Iris pigment epithelial cell (primary cell): Measurements from ENCODE around the gene TMEM250.

ENCODE experiments used
- DNase-seq: peaks from one replicate; pipeline ENCODE4 v3.0.0-alpha.2; 2011; ENCODE audit warnings: low read depth

TMEM250 gene

DNA sequence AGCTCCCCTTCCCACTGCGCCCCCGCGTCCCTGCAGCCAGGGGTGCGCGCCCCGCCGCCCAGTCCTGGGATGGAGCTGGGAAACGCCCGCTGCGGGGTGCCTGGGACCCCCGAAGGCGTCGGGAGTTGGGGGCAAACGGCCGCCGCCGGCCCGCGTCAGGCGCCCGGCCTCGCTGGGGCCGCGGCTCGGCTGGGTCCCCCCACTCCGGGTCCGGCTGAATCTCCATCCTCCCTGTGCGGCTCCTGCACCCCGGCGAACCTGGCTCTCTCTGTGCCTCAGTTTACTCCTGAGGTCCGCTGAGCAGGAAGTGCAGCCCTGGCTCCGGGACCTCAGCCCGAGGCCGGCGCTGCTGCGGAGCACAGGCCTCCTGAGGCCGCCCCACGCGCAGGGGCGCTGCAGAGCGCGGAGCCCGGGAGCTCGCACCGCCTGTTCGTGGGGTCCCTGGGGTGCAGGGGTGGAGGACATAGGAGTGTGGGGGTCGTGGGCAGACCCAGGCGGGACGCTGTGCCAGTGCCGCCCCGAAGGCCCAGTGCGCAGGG, 13.9 kb upstream of the TMEM250 start:
- no peak for DNase-seq

DNA sequence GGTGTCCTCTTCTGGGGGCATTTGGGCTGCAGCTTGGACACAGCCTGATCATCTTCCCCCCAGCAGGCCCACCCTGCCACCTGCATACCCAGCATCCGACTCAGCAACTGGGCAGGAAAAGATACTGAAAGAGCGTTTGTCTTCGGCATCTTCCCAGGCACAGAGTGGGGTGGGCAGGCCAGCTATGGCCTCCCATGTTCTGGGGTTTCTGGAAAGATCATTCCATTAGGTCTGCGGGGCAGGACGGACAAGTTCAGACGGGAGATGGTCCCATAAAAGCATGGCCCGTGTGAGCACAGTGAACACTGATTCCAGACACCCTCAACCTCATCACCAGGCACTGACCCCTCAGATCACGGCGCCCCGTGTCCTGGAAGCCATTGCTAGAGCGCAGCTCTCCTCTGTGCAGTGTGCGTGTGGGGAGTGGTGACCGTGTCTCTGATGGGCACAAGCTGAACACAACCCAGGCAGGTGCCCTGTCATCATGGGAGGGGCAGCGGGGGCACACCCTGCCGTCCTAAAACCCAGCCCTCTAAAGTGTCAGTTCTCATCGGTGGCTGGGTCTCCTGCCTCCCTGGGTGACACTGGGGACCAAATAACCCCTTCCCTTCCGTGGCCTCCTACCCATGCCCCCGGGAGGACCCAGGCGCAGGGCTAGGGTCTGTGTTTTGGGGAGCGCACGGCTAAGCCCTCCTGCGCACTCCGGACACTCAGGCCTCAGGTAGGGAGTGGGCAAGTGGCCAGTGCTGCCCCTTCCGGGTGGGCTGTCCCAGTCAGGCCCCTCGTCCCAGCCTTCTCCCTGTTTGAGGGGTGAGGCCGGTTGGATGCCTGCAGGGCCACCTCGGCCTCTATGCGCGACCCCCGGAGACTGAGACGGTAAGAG, 13.2 kb upstream of the TMEM250 start:
- no peak for DNase-seq

DNA sequence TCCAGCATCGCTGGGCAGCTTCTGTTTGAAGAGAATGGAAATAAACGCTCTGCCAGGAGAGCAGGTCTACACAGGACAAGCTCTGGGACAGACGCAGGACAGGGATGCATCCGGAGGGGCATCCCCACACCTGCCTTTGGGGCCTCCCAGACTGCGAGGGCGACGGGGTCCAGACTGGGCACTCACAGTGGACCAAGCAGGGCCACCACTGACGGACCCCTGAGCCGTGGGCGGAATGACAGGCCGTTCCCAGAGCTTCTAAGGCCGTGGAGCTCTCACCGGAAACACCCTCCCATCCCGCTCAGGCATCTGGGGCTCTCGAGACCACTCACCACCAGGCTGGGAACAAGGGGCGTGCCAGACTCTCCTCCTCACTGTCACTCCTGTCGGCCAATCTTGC, 10.5 kb upstream of the TMEM250 start:
- no peak for DNase-seq

DNA sequence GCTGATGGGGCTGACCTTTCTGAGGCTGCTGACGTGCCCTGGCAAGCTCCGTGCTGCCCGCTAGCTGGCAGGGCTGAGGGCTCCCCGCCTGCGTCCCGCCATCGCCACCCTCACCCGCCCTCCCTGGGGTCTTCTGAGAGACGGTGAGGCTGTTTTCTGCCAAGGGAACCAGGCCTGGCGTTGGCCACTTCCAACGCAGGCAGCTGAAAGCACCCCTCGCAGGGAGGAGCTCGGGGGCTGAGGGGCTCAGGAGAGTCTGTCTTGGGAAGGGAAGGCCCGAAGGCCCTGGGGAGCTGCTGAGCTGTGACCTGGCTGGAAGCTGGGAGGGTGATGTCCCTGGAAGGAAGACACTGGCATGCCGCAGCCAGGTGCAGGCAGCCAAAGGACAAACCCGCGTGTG, 9.8 kb upstream of the TMEM250 start:
- no peak for DNase-seq

DNA sequence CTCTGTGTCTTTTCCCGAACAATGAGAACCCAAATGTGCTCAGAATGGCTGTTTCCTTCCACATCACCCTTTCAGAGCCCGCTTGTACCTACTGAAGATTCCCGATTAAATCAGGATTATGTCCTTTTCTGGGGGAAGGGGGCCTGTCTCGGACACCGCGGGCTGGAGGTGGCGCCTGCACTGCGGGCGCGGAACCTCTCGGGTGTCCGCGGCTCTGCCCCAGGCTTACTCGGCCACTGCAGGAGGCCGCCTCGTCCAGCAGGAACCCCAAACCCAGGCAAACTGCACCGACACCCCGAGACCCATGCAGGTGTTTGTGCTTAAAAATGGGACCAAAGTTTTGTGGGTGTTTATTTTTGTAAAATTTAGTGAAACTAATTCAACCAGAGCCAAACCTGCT, 8.6 kb upstream of the TMEM250 start:
- DNase-seq = no peak

DNA sequence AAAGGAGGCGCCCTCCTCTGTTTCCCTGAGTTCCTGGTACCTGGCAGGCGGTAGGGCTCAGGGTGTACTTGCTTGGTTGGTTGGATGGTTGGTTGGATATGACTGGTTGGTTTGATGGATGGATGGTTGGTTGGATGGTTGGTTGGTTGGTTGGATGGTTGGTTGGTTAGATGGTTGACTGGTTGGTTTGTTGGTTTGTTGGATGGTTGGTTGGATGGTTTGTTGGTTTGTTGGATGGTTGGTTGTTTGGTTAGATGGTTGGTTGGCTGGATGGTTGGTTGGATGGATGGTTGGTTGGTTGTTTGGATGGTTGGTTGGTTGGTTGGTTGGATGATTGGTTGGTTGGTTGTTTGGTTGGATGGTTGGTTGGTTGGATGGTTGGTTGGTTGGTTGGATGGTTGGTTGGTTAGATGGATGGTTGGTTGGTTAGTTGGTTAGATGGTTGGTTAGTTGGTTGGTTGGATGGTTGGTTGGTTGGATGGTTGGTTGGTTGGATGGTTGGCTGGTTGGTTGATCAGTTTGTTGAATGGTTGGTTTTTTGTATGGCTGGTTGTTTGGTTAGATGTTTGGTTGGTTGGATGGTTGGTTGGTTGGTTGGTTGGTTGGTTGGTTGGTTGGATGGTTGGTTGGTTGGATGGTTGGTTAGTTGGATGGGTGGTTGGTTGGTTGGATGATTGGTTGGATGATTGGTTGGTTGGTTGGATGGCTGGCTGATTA, 6.5 kb upstream of the TMEM250 start:
- DNase-seq = no peak

DNA sequence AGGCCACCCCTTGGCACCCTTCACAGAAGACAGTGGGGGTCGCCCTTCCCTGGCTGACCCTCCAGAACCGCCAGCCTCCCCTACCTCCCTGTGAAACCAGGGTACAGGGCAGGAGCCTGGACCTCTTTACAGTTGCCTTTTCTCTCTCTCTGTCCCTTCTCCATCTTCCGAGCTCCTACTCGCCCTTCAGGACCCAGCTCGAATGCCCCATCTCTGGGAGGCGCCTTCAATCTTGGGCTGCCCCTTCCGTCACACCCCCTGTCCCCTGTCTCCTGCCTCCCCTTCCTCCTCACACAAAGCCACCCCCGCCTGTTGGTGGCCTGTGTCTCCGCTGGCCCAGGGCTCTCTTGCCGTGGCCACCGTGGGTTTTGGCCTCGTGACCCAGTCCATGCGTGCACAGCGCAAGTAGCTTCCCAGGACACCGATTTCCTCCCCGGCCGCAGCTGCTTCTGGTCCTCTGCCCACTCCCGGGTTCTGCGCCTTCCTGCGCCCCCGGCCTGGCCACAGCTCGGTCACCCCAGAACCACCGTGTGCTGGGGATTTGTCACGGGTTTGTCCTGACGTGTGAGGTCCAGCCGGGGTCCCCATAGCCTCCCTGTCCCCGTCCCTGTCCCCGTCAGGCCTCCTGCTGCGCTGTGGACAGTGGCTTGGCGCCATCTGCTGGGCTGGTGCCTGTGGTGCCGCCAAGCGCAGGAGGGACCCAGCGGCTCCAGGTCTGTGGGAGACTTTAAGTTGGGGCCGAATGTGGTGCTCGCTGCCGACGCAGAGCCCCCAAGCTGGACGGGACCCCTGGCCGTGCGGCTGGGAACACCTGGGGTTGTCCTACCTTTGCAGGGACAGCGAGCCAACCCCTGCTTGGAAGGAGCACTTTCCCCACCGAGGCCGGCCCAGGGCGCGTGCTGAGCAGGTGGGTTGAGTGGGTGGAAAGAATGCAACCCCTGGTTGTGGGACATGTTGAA, 4.0 kb upstream of the TMEM250 start:
- DNase-seq = peak; percentile 39

DNA sequence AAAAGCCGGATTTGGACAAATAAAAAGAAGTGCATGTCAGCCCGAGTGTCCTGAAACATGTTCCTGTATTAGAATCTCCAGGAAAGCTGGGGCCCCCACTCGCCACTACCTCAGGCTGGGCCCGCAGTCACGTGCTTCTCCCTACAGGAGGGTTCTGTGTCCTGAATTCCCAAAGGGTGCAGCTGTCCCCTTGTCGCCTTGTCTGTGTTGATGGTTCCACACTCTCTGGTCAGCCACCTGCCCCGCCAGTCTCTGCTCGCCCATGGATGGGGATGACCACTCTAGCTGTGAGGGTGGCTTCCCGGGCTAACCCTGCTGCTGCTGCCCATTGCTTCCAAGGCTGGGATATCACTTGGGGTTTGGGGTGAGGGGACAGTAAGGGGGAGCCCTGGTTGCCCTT, 3.1 kb upstream of the TMEM250 start:
- no peak for DNase-seq

DNA sequence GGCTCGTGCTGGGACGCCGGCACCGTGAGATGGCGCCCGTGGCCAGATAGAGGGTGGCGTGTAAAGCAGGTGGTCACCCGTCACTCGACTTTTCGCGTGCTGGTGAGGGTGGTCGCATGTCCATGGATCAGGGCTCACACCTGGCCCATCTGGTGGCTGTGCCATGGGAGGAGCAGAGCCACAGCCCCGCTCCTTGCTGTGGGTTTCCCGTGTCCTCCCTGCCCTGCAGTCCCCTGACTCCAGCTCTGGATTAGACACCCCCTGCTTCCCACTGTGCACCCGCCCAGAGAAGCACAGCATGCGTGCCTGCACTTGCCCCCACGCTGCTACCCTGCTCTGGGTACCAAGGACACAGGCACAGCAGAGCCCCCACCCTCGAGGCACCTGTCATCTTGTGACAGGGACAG, 1.8 kb upstream of the TMEM250 start:
- no peak for DNase-seq

DNA sequence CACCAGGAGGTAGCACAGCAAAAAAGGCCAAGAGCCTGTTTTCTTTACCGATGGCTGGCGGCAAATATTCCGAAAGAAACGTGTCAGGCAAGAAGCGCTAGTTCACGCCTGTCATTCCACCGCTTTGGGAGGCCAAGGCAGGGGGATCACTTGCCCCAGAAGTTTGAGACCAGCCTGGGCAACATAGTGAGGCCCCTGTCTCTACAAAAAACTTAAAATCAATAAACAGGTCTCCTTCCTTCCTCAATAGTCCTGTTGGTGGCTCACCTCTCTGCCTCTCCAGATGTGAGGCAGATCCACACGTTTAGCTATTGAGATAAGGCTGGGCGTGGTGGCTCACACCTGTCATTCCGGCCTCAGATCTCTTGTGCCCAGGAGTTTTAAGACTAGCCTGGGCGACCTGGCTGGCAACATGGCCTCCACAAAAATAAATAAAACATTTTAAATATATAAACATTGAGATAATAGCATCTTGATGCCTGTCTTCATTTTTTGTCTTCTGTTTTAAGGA, 1.3 kb upstream of the TMEM250 start:
- no peak for DNase-seq

DNA sequence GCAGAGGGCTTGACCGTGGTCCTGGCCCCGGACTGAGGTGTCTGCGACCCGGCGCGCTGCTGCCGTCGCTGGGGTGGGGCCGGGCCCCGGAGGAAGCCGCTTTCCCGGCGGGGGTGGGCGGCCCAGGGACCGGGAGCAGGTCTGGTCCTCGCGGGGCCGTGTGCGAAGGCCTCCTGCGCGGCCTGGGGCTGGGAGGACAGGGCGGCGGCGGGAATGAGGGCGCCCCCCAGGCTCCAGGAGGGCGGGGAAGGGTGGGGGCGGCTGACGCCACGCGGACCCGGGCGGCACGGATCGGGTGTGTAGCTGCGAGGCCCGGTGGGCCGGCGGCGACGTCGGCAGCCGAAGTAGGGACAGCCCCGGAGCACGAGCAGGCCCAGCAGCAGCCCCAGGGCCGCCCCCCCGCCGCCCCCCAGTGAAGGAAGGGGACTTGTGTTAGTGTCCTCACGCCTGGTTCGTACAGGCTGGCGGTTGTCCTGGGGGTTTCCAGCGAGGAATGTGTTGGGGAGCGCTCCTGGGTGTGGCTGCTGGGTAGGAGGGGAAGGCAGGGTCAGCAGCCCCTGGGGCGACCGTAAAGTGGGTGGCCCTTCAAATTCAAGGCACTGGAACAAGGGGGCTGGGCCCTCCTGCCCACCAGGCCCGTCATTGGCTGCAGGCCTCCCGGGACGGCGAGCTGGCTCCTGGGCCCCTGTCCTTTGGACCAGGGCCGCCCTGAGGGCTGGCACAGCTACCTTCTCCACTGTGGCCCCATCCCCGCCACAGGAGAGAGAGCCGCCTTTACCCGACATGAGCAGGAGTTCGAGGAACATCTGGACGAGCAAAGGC, 597 bp upstream of the TMEM250 start:
- DNase-seq = peak; percentile 33

DNA sequence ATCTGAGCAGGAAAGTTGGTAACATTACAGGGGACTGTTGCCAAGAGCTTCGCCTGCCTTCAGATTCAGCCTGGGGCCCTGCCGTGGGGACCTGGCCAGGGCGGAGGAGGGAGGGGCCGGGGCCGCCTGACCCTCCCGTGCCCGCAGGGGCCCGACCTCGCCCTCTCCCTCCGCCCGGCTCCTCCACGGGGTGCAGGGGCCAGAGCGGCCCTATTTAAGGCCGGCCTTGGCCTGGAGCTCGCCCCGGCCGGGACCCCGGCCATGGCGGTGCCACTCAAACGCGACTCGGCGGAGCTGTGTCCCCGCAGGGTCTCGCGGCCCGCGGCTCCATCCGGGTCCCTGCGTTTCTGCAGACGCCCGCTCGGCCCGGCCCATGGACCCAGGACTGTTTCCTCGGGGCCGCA, 757 bp downstream of the TMEM250 start:
- DNase-seq = no peak

DNA sequence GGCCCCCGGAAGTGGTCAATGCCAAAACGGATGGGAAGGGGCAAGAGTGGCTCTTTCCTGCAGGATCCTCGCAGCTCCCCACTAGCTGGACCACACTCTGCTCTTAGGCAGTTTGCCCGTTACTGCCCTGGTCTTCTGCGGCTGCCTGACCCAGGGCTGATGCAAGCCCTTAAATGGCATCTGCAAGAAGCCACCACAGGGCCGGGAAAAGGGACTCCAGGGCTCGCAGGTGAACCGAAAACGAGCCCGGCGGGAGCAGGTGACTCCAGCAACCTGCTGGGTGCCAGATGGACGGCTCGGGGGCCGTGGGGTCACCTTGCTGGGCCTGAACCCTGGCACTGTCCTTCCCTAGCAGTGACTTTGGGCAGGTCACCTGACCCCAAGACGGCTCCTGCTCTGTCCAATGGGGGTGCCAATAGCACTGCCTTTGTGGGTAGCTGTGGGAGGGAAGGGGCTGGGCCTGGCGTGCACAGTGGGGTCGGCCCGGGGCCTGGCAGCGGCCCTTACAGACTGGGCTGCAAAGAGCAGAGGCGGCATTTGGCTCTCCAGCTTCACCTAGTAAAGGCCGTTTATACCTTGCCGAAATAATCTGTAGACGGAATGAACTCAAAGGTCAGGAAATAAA, 1.3 kb downstream of the TMEM250 start:
- DNase-seq = no peak

DNA sequence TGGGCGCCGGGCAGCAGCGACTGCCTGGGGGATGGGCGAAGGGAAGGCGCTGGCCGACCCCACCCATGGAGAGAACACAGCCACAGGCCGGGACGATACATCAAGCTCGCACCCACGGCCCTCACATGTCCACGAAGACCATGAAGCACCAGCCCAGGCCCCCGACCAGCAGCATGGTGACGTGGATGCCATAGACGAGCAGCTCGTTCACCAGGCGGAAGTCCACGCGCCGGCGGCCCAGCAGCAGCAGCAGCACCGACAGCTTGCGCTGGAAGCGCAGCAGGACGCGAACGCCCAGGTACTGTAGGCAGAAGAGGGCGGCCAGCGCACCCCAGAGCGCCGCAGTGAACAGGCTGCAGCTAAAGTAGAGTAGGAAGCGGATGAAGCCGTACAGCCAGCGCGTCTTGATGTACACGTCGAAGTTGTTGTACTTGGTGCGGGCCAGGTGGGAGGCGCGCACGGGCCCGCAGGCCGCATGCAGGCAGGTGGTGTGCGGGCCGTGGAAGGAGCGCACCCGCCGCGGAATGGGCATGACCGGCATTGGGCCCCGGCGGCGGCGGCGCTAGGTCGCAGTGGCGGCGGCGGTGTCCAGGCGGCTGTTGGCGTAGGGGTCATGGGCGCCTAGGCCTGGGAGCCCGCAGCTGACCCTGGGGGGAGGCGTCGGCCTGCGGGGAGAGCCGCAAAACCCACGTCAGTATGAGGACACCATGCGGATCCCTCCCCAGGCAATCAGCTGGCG, 2.1 kb downstream of the TMEM250 start:
- no peak for DNase-seq

DNA sequence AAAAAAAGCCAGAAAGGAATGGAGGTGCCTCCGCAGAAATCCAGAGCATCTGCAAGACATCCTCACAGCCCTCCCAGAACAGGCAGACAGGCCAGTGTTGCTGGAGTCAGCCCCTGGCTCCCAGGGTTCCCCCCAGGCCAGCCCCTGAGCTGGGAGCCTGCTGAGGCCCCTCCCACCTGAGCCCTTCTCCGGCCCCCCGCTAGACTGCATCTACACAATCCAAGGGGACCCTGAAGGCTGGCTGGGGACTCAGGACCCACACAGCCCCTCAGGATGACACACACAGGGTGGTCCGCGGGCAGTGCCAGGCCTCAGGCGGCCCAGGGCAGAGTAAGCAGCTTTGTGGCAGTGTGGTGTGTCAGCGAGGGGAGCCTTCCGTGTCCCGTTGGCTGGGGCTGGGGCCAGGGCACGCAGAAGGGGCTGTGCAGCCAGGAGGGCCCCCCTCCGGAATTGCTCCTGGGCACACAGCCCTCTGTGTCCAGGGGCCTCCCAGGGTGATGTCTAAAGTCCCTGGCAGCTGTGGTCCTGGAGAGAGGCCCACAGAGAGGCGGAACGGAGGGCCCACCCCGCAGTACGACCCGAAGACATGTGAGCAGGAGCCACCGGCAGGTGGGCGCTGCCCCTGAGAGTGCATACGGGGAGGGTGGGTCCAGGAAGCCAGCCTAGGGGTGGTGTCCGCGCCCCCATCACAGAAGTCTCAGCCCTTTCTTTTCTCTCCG, 2.9 kb downstream of the TMEM250 start:
- DNase-seq = no peak

DNA sequence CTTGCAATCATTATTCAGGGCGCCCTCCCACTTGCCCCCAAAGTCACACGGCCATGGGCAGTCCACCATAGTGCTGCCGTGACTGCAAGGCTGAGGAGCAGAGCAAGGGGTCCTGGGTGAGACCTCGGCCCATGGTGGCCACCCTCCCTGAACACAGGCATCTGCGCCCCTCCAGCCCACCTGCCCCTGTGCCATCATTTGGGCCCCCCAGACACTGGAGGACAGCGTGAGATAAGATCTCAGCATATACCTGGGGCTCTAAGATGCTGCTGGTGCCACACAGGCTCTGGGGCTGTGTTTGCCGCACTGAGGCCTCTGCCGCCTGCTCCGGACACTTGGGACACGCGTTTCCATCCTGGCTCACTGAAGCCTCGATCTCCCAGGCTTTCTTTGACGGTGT, 3.5 kb downstream of the TMEM250 start:
- DNase-seq = no peak

DNA sequence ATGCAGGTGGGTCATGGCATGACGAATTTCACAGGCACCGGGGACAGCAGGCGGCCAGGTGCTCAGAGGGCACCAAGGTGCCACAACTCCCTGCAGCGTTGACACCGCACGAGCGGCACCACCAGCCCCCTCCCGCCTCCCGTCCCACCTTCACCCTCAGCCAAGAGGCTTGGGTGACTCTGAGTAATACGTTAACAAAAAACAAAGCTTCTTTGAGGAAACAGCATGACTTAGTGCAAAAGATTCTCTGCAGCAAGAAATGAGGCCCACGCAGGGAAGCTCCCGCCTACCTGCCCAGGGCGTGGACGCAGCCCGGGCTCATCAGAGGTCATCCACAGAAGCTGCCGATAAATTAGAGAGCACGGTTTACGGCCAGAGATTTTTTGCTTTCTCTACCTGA, 4.1 kb downstream of the TMEM250 start:
- DNase-seq = no peak

DNA sequence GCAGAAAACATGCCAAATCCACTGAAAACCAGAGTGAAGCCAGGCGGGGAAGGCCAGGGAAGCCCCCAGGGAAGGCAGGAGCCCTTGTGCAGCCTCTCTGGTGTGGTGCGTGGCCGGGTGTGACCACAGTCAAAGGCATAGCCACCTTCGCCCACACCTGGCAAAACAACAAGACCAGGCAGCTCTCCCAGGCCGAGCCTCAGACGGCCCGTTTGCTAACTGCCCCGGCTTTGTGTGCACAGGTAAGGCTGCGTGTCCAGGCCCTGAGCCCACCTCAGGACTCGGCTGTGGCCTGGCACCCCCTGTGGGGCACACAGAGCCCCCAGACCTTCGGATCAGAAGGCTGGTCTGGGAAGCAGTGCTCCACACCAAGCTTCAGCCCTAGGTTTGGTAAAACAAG, 6.1 kb downstream of the TMEM250 start:
- DNase-seq = no peak

DNA sequence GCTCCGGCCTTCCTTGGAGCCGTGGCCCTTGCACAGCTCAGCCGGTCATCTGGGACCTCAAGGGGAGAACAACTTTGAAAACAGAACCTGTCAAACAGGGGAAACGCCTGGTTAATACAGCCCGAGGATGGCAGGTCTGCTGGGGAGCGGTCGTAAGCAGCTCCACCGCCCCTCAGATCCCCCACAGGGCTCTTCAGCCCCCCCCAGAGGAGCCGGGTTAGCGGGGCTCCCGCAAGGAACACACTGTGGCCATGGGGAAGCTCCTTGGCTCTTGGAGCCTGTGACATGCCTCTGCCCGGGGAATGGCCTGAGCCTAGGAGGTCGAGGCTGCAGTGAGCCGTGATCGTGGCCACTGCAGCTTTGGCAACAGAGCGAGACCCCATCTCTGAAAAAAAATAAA, 6.8 kb downstream of the TMEM250 start:
- no peak for DNase-seq
